ENCODE results near the gene KRTAP4-16. TPM values are rescaled to one million over a fixed set of nuclear protein-coding genes. Genes with fewer than 3 reads are reported as not detected.
A peak's percentile ranks its signal among the peaks of the same experiment; 100 is the strongest.
"Not testable (repeated sequence)": the region's sequence is repeated elsewhere in the genome, so short reads cannot be mapped to it uniquely, and the experiment has no call there.

The KRTAP4-16 gene
- polyA plus RNA-seq, 1 experiment = not detected

GRCh38 chr17:41133880-41134735 lies 32.1 kb upstream of the KRTAP4-16 start:
- TF ChIP-seq CTCF (IDR thresholded peaks at IDR 0.05; ENCODE audit: low read depth, low read length) = no peak
- POLR2A ChIA-PET = interaction anchor here (0.6 kb wide), 1 partner anchor 408 kb away, joined by 4 read pairs; no protein-coding TSS in a partner anchor
- DNase-seq (ENCODE audit: low read depth, low spot score) = no peak
- H3K27ac ChIP-seq (ENCODE audit: low read depth, low read length) = peak overlapping the region; percentile 80
- H3K4me3 ChIP-seq (ENCODE audit: low read depth, low read length) = no peak overlapping the region
- CTCF ChIA-PET = no interaction called here
- no peaks in the 10 kb centered on the region for H3K27me3 ChIP-seq (ENCODE audit: control insufficient read depth, insufficient read depth, low read length)
- H3K9me3 ChIP-seq (ENCODE audit: control insufficient read depth, insufficient read depth, low read length) = no peaks in the 10 kb centered on the region

DNA sequence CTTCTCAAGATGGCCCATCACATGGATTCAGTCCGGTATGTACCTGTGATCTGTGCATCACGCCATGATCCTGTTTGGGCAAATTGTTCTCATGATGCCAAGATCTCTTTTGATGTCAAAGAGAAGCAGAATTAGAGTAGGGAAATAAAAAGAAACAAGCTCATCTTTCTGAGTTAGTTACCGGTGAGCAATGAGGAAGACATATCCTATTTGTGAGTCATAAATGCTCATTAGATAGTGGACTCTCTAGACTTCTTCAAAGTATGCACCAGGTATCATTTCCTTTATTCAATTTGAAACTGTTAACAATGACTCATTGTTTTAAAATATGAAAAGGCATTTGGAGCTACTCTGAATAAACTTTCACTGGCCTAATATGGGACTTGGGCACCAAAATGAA lies 30.0 kb upstream of the KRTAP4-16 start:
- no peak for DNase-seq (ENCODE audit: low read depth, low spot score)
- Histone ChIP-seq H3K27me3 (ENCODE audit: control insufficient read depth, insufficient read depth, low read length) (no peaks in the 10 kb centered on the region), H3K9me3 (ENCODE audit: control insufficient read depth, insufficient read depth, low read length) (no peaks in the 10 kb centered on the region), H3K4me3 (ENCODE audit: low read depth, low read length) (no peak overlapping the region), H3K27ac (ENCODE audit: low read depth, low read length) (no peak overlapping the region)
- ChIA-PET POLR2A (interaction anchor here (1.2 kb wide), 1 partner anchor 73 kb away, joined by 4 read pairs; no protein-coding TSS in a partner anchor), CTCF (interaction anchor here (0.8 kb wide), 1 partner anchor 84 kb away, joined by 3 read pairs; no protein-coding TSS in a partner anchor)
- no peak for TF ChIP-seq CTCF (IDR thresholded peaks at IDR 0.05; ENCODE audit: low read depth, low read length)

GRCh38 chr17:41127371-41127770 lies 25.4 kb upstream of the KRTAP4-16 start:
- TF ChIP-seq CTCF (IDR thresholded peaks at IDR 0.05; ENCODE audit: low read depth, low read length) = no peak
- H3K4me3 ChIP-seq (ENCODE audit: low read depth, low read length) = no peak overlapping the region
- H3K27ac ChIP-seq (ENCODE audit: low read depth, low read length) = no peak overlapping the region
- no peak for DNase-seq (ENCODE audit: low read depth, low spot score)
- ChIA-PET POLR2A (no interaction called here), CTCF (no interaction called here)
- H3K9me3 ChIP-seq (ENCODE audit: control insufficient read depth, insufficient read depth, low read length) = no peaks in the 10 kb centered on the region
- no peaks in the 10 kb centered on the region for H3K27me3 ChIP-seq (ENCODE audit: control insufficient read depth, insufficient read depth, low read length)

DNA sequence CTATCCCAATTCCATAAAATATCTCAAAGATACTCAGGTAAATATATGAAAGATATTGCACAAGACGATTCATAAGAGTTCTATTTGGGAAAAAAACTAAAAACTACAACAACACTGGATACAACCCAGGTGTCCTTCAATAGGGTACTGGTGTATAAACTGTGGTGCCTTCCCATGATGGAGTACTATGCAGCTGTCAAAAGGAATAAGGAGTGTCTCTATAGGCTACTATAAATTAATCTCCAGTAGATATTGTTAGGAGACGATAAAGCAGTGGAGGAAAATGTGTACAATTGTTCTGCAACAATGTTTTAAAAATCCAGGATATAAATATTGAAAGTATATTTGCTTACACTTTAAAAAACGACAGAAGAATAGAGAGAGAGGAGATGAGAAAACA lies 24.4 kb upstream of the KRTAP4-16 start:
- no peak overlapping the region for H3K27ac ChIP-seq (ENCODE audit: low read depth, low read length)
- no peaks in the 10 kb centered on the region for H3K9me3 ChIP-seq (ENCODE audit: control insufficient read depth, insufficient read depth, low read length)
- ChIA-PET POLR2A (no interaction called here), CTCF (interaction anchor here (0.6 kb wide), 1 partner anchor 51 kb away, joined by 3 read pairs; no protein-coding TSS in a partner anchor)
- no peak for TF ChIP-seq CTCF (IDR thresholded peaks at IDR 0.05; ENCODE audit: low read depth, low read length)
- H3K27me3 ChIP-seq (ENCODE audit: control insufficient read depth, insufficient read depth, low read length) = no peaks in the 10 kb centered on the region
- DNase-seq (ENCODE audit: low read depth, low spot score) = no peak
- H3K4me3 ChIP-seq (ENCODE audit: low read depth, low read length) = no peak overlapping the region

DNA sequence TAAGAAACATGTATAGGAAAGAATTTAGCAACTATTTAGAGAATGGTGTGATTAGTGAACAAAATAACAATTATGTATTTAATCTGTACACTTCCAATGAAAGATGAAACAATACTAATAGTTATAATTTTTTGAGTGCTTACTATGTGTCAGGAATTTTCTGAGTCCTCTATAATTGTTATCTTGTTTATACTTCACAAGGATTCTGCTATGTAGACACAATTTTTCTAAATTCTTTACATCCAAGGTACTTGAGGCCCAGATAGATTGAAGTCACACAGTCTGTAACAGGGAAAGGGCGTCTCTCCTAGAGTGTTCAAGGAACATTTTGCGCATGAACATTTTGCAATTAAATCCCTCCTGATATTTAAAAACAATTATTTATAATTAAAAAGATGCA lies 23.1 kb upstream of the KRTAP4-16 start:
- no peak for DNase-seq (ENCODE audit: low read depth, low spot score)
- Histone ChIP-seq H3K27me3 (ENCODE audit: control insufficient read depth, insufficient read depth, low read length) (no peaks in the 10 kb centered on the region), H3K27ac (ENCODE audit: low read depth, low read length) (no peak overlapping the region), H3K9me3 (ENCODE audit: control insufficient read depth, insufficient read depth, low read length) (no peaks in the 10 kb centered on the region), H3K4me3 (ENCODE audit: low read depth, low read length) (no peak overlapping the region)
- CTCF ChIA-PET = interaction anchor here (1.2 kb wide), 1 partner anchor 424 kb away, joined by 6 read pairs; no protein-coding TSS in a partner anchor
- POLR2A ChIA-PET = no interaction called here
- TF ChIP-seq CTCF (IDR thresholded peaks at IDR 0.05; ENCODE audit: low read depth, low read length) = no peak

GRCh38 chr17:41123991-41124371 lies 22.0 kb upstream of the KRTAP4-16 start, which contains the start of gene KRTAP4-12:
TSS of gene KRTAP4-12 (minus strand) at chr17:41124182. CDS start at chr17:41124122, 60 bp downstream.
- POLR2A ChIA-PET; DNase-seq (ENCODE audit: low read depth, low spot score); H3K9me3 ChIP-seq (ENCODE audit: control insufficient read depth, insufficient read depth, low read length); H3K27me3 ChIP-seq (ENCODE audit: control insufficient read depth, insufficient read depth, low read length); H3K4me3 ChIP-seq (ENCODE audit: low read depth, low read length); H3K27ac ChIP-seq (ENCODE audit: low read depth, low read length): not testable (repeated sequence)
- CTCF ChIA-PET = interaction anchor here (1.2 kb wide), 1 partner anchor 425 kb away, joined by 6 read pairs; no protein-coding TSS in a partner anchor

DNA sequence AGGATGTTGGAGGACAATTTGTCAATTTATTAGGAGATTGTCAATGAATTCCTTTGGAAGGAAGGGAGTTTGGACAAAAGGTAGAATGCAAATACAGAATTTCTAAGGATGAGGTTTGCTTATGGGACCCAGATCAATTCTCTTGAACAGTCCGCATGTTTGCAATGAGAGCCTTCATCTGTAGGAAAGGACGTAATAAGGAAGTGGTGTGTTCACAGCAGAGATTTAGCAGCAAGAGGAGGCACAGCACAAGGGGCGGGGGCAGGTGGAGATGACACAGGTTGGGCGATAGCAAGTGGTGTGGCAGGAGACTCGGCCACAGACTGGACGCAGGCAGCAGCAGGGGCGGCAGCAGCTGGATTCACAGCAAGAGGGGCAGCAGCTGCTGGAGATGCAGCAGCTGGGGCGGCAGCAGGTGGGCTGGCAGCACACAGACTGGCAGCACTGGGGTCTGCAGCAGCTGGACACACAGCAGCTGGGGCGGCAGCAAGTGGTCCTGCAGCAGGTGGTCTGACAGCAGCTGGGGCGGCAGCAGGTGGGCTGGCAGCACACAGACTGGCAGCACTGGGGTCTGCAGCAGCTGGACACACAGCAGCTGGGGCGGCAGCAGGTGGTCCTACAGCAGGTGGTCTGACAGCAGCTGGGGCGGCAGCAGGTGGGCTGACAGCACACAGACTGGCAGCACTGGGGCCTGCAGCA lies 21.4 kb upstream of the KRTAP4-16 start:
- POLR2A ChIA-PET; H3K27me3 ChIP-seq (ENCODE audit: control insufficient read depth, insufficient read depth, low read length); H3K4me3 ChIP-seq (ENCODE audit: low read depth, low read length); DNase-seq (ENCODE audit: low read depth, low spot score); CTCF ChIA-PET; H3K9me3 ChIP-seq (ENCODE audit: control insufficient read depth, insufficient read depth, low read length); H3K27ac ChIP-seq (ENCODE audit: low read depth, low read length): not testable (repeated sequence)

All from AG04450 (cell line).